Epithelial cell of proximal tubule (primary cell): ENCODE data around the gene ACAD10. TPM values are rescaled to one million over a fixed set of nuclear protein-coding genes. Genes with fewer than 3 reads are reported as not detected.

Experiments used
- DNase-seq: peaks from one replicate; pipeline ENCODE4 v3.0.0-alpha.2; 2011; ENCODE audit warnings: low read depth
- H3K4me3 ChIP-seq: 2 replicates; pipeline ENCODE4 v1.5.1; 2011; ENCODE audit warnings: low read depth, mild to moderate bottlenecking, low read length
- CTCF ChIP-seq: conservative IDR thresholded peaks from 2 replicates; pipeline ENCODE4 v1.5.1; 2012; ENCODE audit warnings: low read depth, mild to moderate bottlenecking, low read length
- total RNA-seq: library from RNA; depleted of rRNA; stranded (reverse); fragments of >200 nt; gene quantifications from 2 replicates; pipeline ENCODE4 v1.2.3, GENCODE V29; 2015

Gene ACAD10
- 11.5 and 15.6 TPM in 2 replicates for total RNA-seq

- H3K4me3 ChIP-seq, result peak within 1 kb of the TSS; percentile 98
- peak; percentile 60 for DNase-seq
- TF ChIP-seq CTCF, result no peak
Measured at GRCh38 chr12:111685811-111686573, at the start of gene ACAD10, which contains the start of gene BRAP. Gene ACAD10, plus strand, starts transcription at chr12:111686053. Its CDS starts 6,657 bp downstream, at chr12:111692710. Gene BRAP, minus strand, starts transcription at chr12:111685956. Its CDS starts 164 bp downstream, at chr12:111685792.

- TF ChIP-seq CTCF, result no peak
- no peak for DNase-seq
- H3K4me3 ChIP-seq, result no peak overlapping the region
Measured at GRCh38 chr12:111636209-111636945, 49.5 kb upstream of the ACAD10 start.

GRCh38 chr12:111638556-111638955 is 47.3 kb upstream of the ACAD10 start:
- no peak for DNase-seq
- no peak for TF ChIP-seq CTCF
- H3K4me3 ChIP-seq, result no peak overlapping the region

- no peak overlapping the region for H3K4me3 ChIP-seq
- no peak for TF ChIP-seq CTCF
- DNase-seq, result no peak
Measured at GRCh38 chr12:111640506-111640905, 45.3 kb upstream of the ACAD10 start.

- no peak for DNase-seq
- no peak overlapping the region for H3K4me3 ChIP-seq
- TF ChIP-seq CTCF, result peak; percentile 15
Measured at GRCh38 chr12:111642681-111643426, 43.0 kb upstream of the ACAD10 start.

GRCh38 chr12:111643427-111643826 is 42.4 kb upstream of the ACAD10 start:
- no peak for TF ChIP-seq CTCF
- no peak overlapping the region for H3K4me3 ChIP-seq
- DNase-seq, result no peak
